Transverse colon (tissue), 3 donors: ENCODE data around the gene TARS2.

Source experiments
- CTCF ChIP-seq, 5 experiments: fragments of 200-600 bp in 3 of 5; fragments of 450-650 bp in 2 of 5; sonication (generic) in 3 of 5; IDR thresholded peaks; 1 replicate in 2 of 5; 2 replicates in 3 of 5; pipeline ENCODE4 v1.5.1; 2016 to 2017; ENCODE audit warnings: antibody characterized with exemption in 5 of 5, inconsistent platforms in 3 of 5, mild to moderate bottlenecking in 2 of 5, moderate library complexity in 1 of 5
- POLR2A ChIP-seq: fragments of 450-650 bp; IDR thresholded peaks from one replicate; pipeline ENCODE4 v1.6.1; 2016; ENCODE audit warnings: antibody characterized with exemption, mild to moderate bottlenecking, moderate library complexity

GRCh38 chr1:150498342-150498741 lies 11.1 kb downstream of the TARS2 start:
- no peak for TF ChIP-seq POLR2A
- no peak for TF ChIP-seq CTCF (IDR thresholded peaks at IDR 0.05)
